HepG2 (cell line): Measurements from ENCODE around the gene STOML1. TPM values are rescaled to one million over a fixed set of nuclear protein-coding genes. Genes with fewer than 3 reads are reported as not detected.

Experiments used
- CHD4 ChIP-seq: fragments of 200-600 bp; sonication (generic); IDR thresholded peaks from 2 replicates; pipeline ENCODE4 v1.7.0; 2017; ENCODE audit warnings: mild to moderate bottlenecking, low read length, borderline replicate concordance
- E2F2 ChIP-seq: sonication (generic); formaldehyde crosslinking; IDR thresholded peaks from 2 replicates; pipeline ENCODE4 v1.4.0; 2020; ENCODE audit warnings: missing genetic modification reagents, borderline replicate concordance
- GMEB1 ChIP-seq: sonication (generic); formaldehyde crosslinking; IDR thresholded peaks from 2 replicates; pipeline ENCODE4 v1.5.1; 2020; ENCODE audit warnings: missing genetic modification reagents, mild to moderate bottlenecking, borderline replicate concordance
- KDM6A ChIP-seq: IDR thresholded peaks from 2 replicates; pipeline ENCODE4 v1.6.1; 2016; ENCODE audit warnings: low read depth
- MAFG ChIP-seq: sonication (generic); formaldehyde crosslinking; IDR thresholded peaks from 2 replicates; pipeline ENCODE4 v1.5.1; 2020; ENCODE audit warnings: mild to moderate bottlenecking, missing genetic modification reagents
- PHF21A ChIP-seq: sonication (generic); formaldehyde crosslinking; IDR thresholded peaks from 2 replicates; pipeline ENCODE4 v1.5.0; 2020; ENCODE audit warnings: mild to moderate bottlenecking, missing genetic modification reagents
- POLR2G ChIP-seq: fragments of 200-400 bp; formaldehyde crosslinking; IDR thresholded peaks from 2 replicates; pipeline ENCODE4 v1.6.1; 2018; ENCODE audit warnings: mild to moderate bottlenecking, low read depth, low read length, moderate library complexity
- RORA ChIP-seq: sonication (generic); formaldehyde crosslinking; IDR thresholded peaks from 2 replicates; pipeline ENCODE4 v1.5.0; 2020; ENCODE audit warnings: mild to moderate bottlenecking, missing genetic modification reagents, moderate library complexity
- SOX13 ChIP-seq, 3 experiments: fragments of 450-650 bp in 1 of 3; sonication (generic) in 1 of 3; formaldehyde crosslinking in 1 of 3; IDR thresholded peaks in 2 of 3; conservative IDR thresholded peaks in 1 of 3; 2 replicates each; pipeline versions ENCODE4 v1.5.0 to v1.6.1; 2016 to 2020; ENCODE audit warnings: antibody characterized with exemption in 1 of 3, mild to moderate bottlenecking in 1 of 3, missing compliant biosample characterization in 1 of 3, missing genetic modification reagents in 1 of 3, moderate library complexity in 1 of 3
- SP140L ChIP-seq: sonication (generic); formaldehyde crosslinking; IDR thresholded peaks from 2 replicates; pipeline ENCODE4 v1.4.0; 2020; ENCODE audit warnings: missing genetic modification reagents, borderline replicate concordance
- TOPORS ChIP-seq: sonication (generic); formaldehyde crosslinking; IDR thresholded peaks from 2 replicates; pipeline ENCODE4 v1.8.0; 2023; ENCODE audit warnings: mild to moderate bottlenecking, missing genetic modification reagents
- ZNF234 ChIP-seq: sonication (generic); formaldehyde crosslinking; conservative IDR thresholded peaks from 2 replicates; pipeline ENCODE4 v1.5.1; 2020; ENCODE audit warnings: mild to moderate bottlenecking, missing genetic modification reagents
- ZNF256 ChIP-seq: sonication (generic); formaldehyde crosslinking; conservative IDR thresholded peaks from 2 replicates; pipeline ENCODE4 v1.4.0; 2020; ENCODE audit warnings: missing genetic modification reagents
- ZNF382 ChIP-seq: sonication (generic); formaldehyde crosslinking; IDR thresholded peaks from 2 replicates; pipeline ENCODE4 v1.5.0; 2020; ENCODE audit warnings: missing genetic modification reagents, mild to moderate bottlenecking, borderline replicate concordance
- ZNF460 ChIP-seq: sonication (generic); formaldehyde crosslinking; IDR thresholded peaks from 2 replicates; pipeline ENCODE4 v1.5.1; 2020; ENCODE audit warnings: missing genetic modification reagents, mild to moderate bottlenecking, borderline replicate concordance
- ZNF614 ChIP-seq: IDR thresholded peaks from 2 replicates; pipeline ENCODE4 v1.6.1; 2018; ENCODE audit warnings: missing biosample characterization, missing genetic modification reagents, inconsistent platforms, borderline replicate concordance
- ZNF709 ChIP-seq: sonication (generic); formaldehyde crosslinking; IDR thresholded peaks from 2 replicates; pipeline ENCODE4 v1.5.0; 2020; ENCODE audit warnings: mild to moderate bottlenecking, missing genetic modification reagents
- polyA plus RNA-seq, 8 experiments: library from polyadenylated mRNA; depleted of rRNA in 3 of 8; stranded (reverse) in 7 of 8; unstranded in 1 of 8; fragments of >200 nt; fragmentation: Illumina TruSeq in 4 of 8; extraction: Trizol in 4 of 8; gene quantifications; 2 replicates each; pipeline versions ENCODE4 v1.2.1 to v1.2.3, GENCODE V29; 2011 to 2016; ENCODE audit warnings: low read depth in 4 of 8, missing spikeins in 1 of 8, mixed read lengths in 1 of 8; ENCODE audit not compliant: insufficient read depth in 1 of 8
- total RNA-seq, 5 experiments: library from RNA; depleted of rRNA; stranded (reverse); fragments of >200 nt; fragmentation: Illumina TruSeq; extraction: Trizol; gene quantifications; 2 replicates each; pipeline ENCODE4 v1.2.3, GENCODE V29; 2016; ENCODE audit warnings: low read depth in 1 of 5
- TF ChIP-seq, protein P1 (sequence below): sonication (generic); formaldehyde crosslinking; IDR thresholded peaks from 2 replicates; pipeline ENCODE4 v1.4.0; 2020; ENCODE audit warnings: mild to moderate bottlenecking, missing genetic modification reagents
- TF ChIP-seq, protein P2 (sequence below): sonication (generic); formaldehyde crosslinking; IDR thresholded peaks from 2 replicates; pipeline ENCODE4 v1.4.0; 2020; ENCODE audit warnings: missing genetic modification reagents
- TF ChIP-seq, protein P3 (sequence below): sonication (generic); formaldehyde crosslinking; IDR thresholded peaks from 2 replicates; pipeline ENCODE4 v1.8.1; 2022; ENCODE audit warnings: mild to moderate bottlenecking, missing genetic modification reagents
- TF ChIP-seq, protein P4 (sequence below): sonication (generic); formaldehyde crosslinking; IDR thresholded peaks from 2 replicates; pipeline ENCODE4 v1.4.0; 2020; ENCODE audit warnings: mild to moderate bottlenecking, missing genetic modification reagents

STOML1 gene
- total and polyA plus RNA-seq, 2 of the 13 experiments (the other 11 are each of a cell fraction or from before 2014, with no cell fraction given), result 3.5 to 3.7 TPM

- TF ChIP-seq, protein P1, sequence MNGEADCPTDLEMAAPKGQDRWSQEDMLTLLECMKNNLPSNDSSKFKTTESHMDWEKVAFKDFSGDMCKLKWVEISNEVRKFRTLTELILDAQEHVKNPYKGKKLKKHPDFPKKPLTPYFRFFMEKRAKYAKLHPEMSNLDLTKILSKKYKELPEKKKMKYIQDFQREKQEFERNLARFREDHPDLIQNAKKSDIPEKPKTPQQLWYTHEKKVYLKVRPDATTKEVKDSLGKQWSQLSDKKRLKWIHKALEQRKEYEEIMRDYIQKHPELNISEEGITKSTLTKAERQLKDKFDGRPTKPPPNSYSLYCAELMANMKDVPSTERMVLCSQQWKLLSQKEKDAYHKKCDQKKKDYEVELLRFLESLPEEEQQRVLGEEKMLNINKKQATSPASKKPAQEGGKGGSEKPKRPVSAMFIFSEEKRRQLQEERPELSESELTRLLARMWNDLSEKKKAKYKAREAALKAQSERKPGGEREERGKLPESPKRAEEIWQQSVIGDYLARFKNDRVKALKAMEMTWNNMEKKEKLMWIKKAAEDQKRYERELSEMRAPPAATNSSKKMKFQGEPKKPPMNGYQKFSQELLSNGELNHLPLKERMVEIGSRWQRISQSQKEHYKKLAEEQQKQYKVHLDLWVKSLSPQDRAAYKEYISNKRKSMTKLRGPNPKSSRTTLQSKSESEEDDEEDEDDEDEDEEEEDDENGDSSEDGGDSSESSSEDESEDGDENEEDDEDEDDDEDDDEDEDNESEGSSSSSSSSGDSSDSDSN (CRISPR knock-in tag), result peak; percentile 15; the same call in 1 of the 2 replicates
- TF ChIP-seq KDM6A (CRISPR knock-in tag) (no peak), ZNF709 (no peak), ZNF614 (CRISPR knock-in tag) (no peak; the same call in 1 of the 2 replicates), CHD4 (no peak), RORA (CRISPR knock-in tag) (no peak), ZNF256 (CRISPR knock-in tag) (no peak), E2F2 (CRISPR knock-in tag) (no peak), TOPORS (CRISPR knock-in tag) (no peak), MAFG (CRISPR knock-in tag) (no peak), ZNF382 (CRISPR knock-in tag) (no peak), PHF21A (CRISPR knock-in tag) (peak; percentile 28; the same call in 1 of the 2 replicates), GMEB1 (CRISPR knock-in tag) (no peak), POLR2G (peak; percentile 71), ZNF460 (CRISPR knock-in tag) (no peak), ZNF234 (CRISPR knock-in tag) (no peak), SP140L (CRISPR knock-in tag) (no peak), SOX13 (IDR thresholded peaks at IDR 0.05) (no peak), SOX13 (CRISPR knock-in tag; conservative IDR thresholded peaks at IDR 0.05 in 1 of 2, IDR thresholded peaks at IDR 0.05 in 1 of 2) (no peak)
- TF ChIP-seq, protein P2, sequence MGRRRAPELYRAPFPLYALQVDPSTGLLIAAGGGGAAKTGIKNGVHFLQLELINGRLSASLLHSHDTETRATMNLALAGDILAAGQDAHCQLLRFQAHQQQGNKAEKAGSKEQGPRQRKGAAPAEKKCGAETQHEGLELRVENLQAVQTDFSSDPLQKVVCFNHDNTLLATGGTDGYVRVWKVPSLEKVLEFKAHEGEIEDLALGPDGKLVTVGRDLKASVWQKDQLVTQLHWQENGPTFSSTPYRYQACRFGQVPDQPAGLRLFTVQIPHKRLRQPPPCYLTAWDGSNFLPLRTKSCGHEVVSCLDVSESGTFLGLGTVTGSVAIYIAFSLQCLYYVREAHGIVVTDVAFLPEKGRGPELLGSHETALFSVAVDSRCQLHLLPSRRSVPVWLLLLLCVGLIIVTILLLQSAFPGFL (CRISPR knock-in tag), result no peak
- TF ChIP-seq, protein P3, sequence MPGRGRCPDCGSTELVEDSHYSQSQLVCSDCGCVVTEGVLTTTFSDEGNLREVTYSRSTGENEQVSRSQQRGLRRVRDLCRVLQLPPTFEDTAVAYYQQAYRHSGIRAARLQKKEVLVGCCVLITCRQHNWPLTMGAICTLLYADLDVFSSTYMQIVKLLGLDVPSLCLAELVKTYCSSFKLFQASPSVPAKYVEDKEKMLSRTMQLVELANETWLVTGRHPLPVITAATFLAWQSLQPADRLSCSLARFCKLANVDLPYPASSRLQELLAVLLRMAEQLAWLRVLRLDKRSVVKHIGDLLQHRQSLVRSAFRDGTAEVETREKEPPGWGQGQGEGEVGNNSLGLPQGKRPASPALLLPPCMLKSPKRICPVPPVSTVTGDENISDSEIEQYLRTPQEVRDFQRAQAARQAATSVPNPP (CRISPR knock-in tag), result no peak
- TF ChIP-seq, protein P4, sequence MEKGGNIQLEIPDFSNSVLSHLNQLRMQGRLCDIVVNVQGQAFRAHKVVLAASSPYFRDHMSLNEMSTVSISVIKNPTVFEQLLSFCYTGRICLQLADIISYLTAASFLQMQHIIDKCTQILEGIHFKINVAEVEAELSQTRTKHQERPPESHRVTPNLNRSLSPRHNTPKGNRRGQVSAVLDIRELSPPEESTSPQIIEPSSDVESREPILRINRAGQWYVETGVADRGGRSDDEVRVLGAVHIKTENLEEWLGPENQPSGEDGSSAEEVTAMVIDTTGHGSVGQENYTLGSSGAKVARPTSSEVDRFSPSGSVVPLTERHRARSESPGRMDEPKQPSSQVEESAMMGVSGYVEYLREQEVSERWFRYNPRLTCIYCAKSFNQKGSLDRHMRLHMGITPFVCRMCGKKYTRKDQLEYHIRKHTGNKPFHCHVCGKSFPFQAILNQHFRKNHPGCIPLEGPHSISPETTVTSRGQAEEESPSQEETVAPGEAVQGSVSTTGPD (CRISPR knock-in tag), result peak; percentile 9; the same call in 1 of the 2 replicates
These were observed 2.4 kb upstream of the STOML1 start, which contains the start of gene PML (continued) for GRCh38 chr15:73994413-73994883.
